Tibial nerve (tissue), 4 donors: ENCODE measurements around the gene MLC1.

ENCODE experiments used
- EP300 ChIP-seq, 2 donors: sonication (generic); formaldehyde crosslinking; IDR thresholded peaks; one replicate each; pipeline ENCODE4 v1.6.1; 2017; ENCODE audit warnings: antibody characterized with exemption in 2 of 2, mild to moderate bottlenecking in 1 of 2
- POLR2A ChIP-seq, 2 donors: fragments of 450-650 bp; IDR thresholded peaks; one replicate each; pipeline ENCODE4 v1.6.1; 2017; ENCODE audit warnings: antibody characterized with exemption in 2 of 2, mild to moderate bottlenecking in 2 of 2, moderate library complexity in 2 of 2
- TF ChIP-seq, protein P1 (sequence below), 5 experiments: fragments of 200-600 bp in 3 of 5; fragments of 450-650 bp in 2 of 5; sonication (generic) in 3 of 5; IDR thresholded peaks; one replicate each; pipeline ENCODE4 v1.5.1; 2016 to 2019; ENCODE audit warnings: antibody characterized with exemption in 5 of 5, mild to moderate bottlenecking in 3 of 5, moderate library complexity in 2 of 5

- TF ChIP-seq, protein P1, sequence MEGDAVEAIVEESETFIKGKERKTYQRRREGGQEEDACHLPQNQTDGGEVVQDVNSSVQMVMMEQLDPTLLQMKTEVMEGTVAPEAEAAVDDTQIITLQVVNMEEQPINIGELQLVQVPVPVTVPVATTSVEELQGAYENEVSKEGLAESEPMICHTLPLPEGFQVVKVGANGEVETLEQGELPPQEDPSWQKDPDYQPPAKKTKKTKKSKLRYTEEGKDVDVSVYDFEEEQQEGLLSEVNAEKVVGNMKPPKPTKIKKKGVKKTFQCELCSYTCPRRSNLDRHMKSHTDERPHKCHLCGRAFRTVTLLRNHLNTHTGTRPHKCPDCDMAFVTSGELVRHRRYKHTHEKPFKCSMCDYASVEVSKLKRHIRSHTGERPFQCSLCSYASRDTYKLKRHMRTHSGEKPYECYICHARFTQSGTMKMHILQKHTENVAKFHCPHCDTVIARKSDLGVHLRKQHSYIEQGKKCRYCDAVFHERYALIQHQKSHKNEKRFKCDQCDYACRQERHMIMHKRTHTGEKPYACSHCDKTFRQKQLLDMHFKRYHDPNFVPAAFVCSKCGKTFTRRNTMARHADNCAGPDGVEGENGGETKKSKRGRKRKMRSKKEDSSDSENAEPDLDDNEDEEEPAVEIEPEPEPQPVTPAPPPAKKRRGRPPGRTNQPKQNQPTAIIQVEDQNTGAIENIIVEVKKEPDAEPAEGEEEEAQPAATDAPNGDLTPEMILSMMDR (IDR thresholded peaks at IDR 0.05): no peak
- TF ChIP-seq POLR2A (IDR thresholded peaks at IDR 0.05) (no peak), EP300 (IDR thresholded peaks at IDR 0.05) (no peak)
Measured at GRCh38 chr22:50084080-50084477, 1.1 kb downstream of the MLC1 start.
